Heart left ventricle (tissue), 13 donors: ENCODE measurements around the gene KMT5B.

ENCODE experiments used
- CTCF ChIP-seq, 12 donors: fragments of 200-600 bp; sonication (generic) in 4 of 12; IDR thresholded peaks; one replicate each; pipeline versions ENCODE4 v1.5.0 to v1.8.0; 2018 to 2022; ENCODE audit warnings: antibody characterized with exemption in 12 of 12, mild to moderate bottlenecking in 5 of 12
- POLR2A ChIP-seq, 2 donors: fragments of 450-650 bp; IDR thresholded peaks; one replicate each; pipeline ENCODE4 v1.6.1; 2017; ENCODE audit warnings: antibody characterized with exemption in 2 of 2, mild to moderate bottlenecking in 2 of 2, moderate library complexity in 2 of 2
- donor health status: ischemic (EF 13 %, LVEDD 7.1; RV severe dilation, severe dysfunction).
- donor health status: DM: no; HTN: yes; CAD: no.
- donor health status: DM: no; HTN: no; CAD: no.
- donor health status: ischemic (EF 25% LVEDD 6.9; RV normal size, moderate dysfunction).
- donor health status: ischemic (EF 25% LVEDD 5.7; RV mildly dilated, moderate dysfunction).
- donor health status: ischemic (EF 35%, LVEDD 5.7; RV mildly dilated, moderate dysfunction).
- donor health status: nonischemic (EF 11% LVEDD 7.7; RV severe dilation, severe dysfunction).
- donor health status: DM: yes; HTN: yes; CAD: no.
- donor health status: PGD.
- donor health status: ischemic (EF 29% LVEDD 5.4; RV normal size, mild dysfunction).
- donor health status: nonischemic (EF 23%, LVEDD 6.1; RV moderate dilation, normal function).

DNA sequence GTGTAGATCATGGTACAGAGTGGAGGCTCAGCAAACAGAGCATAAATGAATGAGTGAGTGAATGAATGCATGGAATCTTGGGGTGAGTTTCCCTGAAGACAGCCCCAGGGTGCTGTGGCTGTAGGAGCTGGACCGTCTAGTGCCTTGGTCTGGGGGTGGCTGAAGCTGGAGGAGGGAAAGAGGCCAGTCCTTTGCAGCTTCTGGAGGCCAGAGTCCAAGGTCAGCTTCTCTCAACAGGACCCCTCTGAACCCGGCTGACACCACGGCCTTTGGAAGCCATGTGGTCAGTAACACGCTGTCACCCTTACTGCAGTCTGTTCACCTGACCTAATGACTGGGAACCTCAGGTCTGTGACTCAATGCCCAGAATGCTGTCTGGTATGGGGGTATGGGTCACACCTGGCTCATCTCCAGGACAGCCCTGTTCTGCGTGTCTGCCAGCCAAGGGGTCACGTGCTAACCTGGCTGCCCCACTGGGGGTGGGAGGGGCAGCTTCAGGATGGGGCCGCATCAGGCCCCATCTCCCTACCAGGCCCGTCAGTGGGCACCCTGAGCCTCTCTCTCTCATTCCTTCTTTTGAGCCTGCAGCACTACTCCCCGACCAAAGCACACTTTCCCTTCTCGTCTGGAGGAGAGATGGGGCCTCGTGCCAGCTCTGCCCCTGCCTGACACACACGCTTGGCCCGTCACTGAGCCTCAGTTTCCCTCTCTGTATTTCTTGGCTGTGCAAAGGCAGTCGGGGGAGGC lies 67.8 kb downstream of the KMT5B start:
- no peak for TF ChIP-seq CTCF (IDR thresholded peaks at IDR 0.05)
- no peak for TF ChIP-seq POLR2A (IDR thresholded peaks at IDR 0.05)
